HUES48 (cell line): ENCODE measurements around the gene SYT13.

Experiments used
- H3K27ac ChIP-seq: one replicate; pipeline ENCODE4 v1.7.0; 2013; ENCODE audit warnings: low read depth, low read length, inconsistent platforms
- H3K27me3 ChIP-seq: 2 replicates; pipeline ENCODE4 v1.6.1; 2013; ENCODE audit warnings: mild to moderate bottlenecking, low read length; ENCODE audit not compliant: control insufficient read depth, insufficient read depth
- H3K36me3 ChIP-seq: 2 replicates; pipeline ENCODE4 v1.6.1; 2013; ENCODE audit warnings: low read length; ENCODE audit not compliant: control insufficient read depth, insufficient read depth
- H3K4me1 ChIP-seq: 2 replicates; pipeline ENCODE4 v1.6.1; 2013; ENCODE audit warnings: mild to moderate bottlenecking, low read length; ENCODE audit not compliant: control insufficient read depth, insufficient read depth
- H3K4me3 ChIP-seq: 2 replicates; pipeline ENCODE4 v1.5.1; 2013; ENCODE audit warnings: mild to moderate bottlenecking, low read depth, low read length
- H3K9ac ChIP-seq: 2 replicates; pipeline ENCODE4 v1.6.1; 2013; ENCODE audit warnings: mild to moderate bottlenecking, low read depth, low read length, moderate library complexity
- H3K9me3 ChIP-seq: 2 replicates; pipeline ENCODE4 v1.6.1; 2013; ENCODE audit warnings: low read length; ENCODE audit not compliant: control insufficient read depth, insufficient read depth

SYT13 gene

DNA sequence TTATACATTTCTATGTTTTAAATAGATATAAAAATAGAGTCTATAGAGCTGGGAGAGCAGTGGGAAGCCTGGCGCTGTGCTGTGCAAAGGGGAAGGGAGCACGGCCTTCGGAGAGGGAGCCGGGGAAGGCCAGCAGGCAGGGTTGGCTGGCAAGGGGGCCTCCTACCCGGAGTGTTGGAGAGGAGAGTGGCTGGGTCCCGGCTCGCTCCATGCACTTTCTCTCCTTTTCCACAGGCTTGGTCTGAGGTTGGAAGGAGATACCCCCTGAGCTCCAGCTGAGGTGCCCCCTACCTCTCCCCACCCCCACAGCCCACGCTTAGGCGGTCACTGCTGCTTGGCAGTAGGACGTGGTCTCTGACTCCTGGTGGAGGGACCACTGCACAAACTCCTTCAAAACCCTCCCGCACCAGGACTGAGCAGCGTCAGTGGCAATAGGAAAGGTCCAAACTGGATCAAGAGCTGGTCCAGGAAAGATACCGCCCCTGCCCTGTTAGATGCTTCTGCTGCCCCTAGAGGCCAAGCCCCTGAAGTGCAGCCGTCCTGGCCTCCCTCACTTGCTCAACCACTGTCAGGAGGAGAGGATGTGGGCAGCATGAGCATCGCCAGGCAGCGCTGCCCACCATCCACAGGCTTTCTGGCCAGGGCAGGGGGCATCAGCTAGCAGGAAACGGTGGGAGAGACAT, 52.9 kb downstream of the SYT13 start:
- no peaks in the 10 kb centered on the region for H3K36me3 ChIP-seq
- H3K4me1 ChIP-seq = 0 out of 2 replicates have a peak, but pooled peaks cover 3% of the 10 kb centered on the region
- no peaks in the 10 kb centered on the region for H3K27me3 ChIP-seq
- H3K9ac ChIP-seq = no peak overlapping the region
- H3K9me3 ChIP-seq = no peaks in the 10 kb centered on the region
- no peak overlapping the region for H3K4me3 ChIP-seq
- H3K27ac ChIP-seq = no peak overlapping the region

DNA sequence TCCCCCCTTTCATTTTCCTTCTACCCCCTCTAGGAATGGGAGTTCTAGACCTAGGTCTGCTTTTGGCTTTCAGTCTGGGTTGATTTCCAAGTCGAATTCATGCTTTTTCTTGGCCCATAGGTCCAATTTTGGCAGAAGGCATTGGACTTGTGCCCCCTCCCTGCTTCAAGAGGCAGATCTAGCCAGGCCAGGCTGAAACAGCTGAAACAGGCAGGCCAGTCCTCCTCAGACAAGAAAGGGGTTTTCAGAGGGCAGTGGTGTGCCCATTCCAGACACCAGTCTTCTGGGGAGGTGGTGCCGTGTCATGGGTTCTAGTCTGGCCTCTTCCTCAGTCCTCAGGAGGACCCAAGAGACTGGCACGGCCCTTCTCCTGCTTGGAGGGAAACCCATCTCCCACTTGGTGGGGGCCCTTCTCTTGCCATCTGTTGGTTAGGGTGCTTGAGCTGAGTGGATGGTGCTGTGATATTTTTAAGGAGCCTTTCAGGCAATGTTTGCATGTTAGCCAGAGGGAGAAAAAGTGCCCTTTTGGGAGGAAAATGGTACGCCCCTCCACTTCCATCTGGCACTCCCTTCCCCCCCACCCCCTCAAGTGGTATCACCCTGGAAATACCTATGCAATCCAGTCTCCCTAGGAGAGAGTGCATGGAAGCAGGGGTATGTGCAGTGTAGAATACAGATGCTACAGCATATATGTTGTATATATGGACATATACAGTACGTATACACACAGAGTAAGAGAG, 53.6 kb downstream of the SYT13 start:
- H3K27ac ChIP-seq = no peak overlapping the region
- H3K27me3 ChIP-seq = no peaks in the 10 kb centered on the region
- no peaks in the 10 kb centered on the region for H3K9me3 ChIP-seq
- H3K4me1 ChIP-seq = 0 out of 2 replicates have a peak, but pooled peaks cover 3% of the 10 kb centered on the region
- no peak overlapping the region for H3K4me3 ChIP-seq
- no peak overlapping the region for H3K9ac ChIP-seq
- H3K36me3 ChIP-seq = peaks cover 4% of the 10 kb centered on the region; the same call in 1 of the 2 replicates

DNA sequence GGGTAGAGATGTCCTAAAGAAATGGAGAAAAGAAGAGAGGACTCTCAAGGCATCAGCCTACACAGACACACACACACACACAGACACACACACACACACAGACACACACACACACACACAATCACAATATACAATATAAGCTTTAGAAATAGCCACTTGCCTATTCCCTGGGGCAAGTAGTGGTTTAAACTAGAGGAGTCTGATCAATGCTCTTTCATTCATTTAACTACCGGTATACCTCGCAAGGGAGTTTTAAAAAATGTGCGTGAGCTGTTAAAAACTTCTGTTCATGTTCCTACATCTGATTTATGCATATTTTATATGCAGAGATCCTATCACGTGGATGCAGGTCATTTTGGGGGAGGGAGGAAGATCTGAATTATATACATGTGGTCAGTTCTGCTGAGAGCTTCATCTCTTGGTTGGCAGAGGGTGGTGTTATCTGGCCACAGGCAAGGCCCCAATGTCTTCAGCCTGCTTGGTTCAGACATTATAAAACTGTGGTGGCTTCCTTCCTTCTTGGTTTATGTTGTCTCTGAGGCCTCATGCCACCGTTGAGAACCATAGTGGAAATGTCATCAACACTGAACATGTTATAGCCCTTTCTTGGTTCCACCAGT, 56.6 kb downstream of the SYT13 start:
- Histone ChIP-seq H3K4me3 (no peak overlapping the region), H3K9ac (no peak overlapping the region), H3K4me1 (0 out of 2 replicates have a peak, but pooled peaks cover 3% of the 10 kb centered on the region), H3K27ac (no peak overlapping the region), H3K9me3 (no peaks in the 10 kb centered on the region), H3K36me3 (peaks cover 21% of the 10 kb centered on the region), H3K27me3 (no peaks in the 10 kb centered on the region)

DNA sequence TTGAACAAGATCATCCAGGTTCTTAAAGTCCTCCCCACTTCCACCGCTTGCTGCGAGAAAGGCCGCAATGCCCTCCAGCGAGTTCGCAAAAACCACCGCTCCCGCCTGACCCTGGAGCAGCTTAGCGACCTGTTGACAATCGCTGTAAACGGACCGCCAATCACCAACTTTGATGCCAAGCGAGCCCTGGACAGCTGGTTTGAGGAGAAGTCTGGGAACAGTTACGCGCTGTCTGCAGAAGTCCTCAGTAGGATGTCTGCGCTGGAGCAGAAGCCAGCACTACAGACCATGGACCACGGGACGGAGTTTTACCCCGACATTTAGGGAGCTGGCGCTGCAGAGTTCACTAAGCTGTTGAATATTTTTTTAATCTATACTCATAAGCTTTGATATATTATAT, 58.3 kb downstream of the SYT13 start:
- H3K27me3 ChIP-seq = no peaks in the 10 kb centered on the region
- no peak overlapping the region for H3K27ac ChIP-seq
- no peak overlapping the region for H3K4me3 ChIP-seq
- no peak overlapping the region for H3K9ac ChIP-seq
- H3K9me3 ChIP-seq = no peaks in the 10 kb centered on the region
- peaks cover 21% of the 10 kb centered on the region for H3K36me3 ChIP-seq
- H3K4me1 ChIP-seq = no peaks in the 10 kb centered on the region

DNA sequence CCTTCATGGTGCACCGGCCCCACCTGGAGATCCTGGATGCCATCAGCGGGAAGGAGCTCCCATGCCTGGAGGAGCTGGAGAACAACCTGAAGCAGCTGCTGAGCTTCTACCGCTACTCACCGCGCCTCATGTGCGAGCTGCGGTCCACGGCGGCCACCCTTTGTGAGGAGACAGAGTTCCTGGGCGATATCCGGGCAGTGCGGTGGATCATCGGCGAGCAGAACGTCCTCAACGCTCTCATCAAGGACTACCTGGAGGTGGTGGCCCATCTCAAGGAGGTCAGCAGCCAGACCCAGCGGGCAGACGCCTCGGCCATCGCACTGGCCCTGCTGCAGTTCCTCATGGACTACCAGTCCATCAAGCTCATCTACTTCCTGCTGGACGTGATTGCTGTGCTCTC, 59.2 kb downstream of the SYT13 start:
- Histone ChIP-seq H3K27ac (no peak overlapping the region), H3K9ac (no peak overlapping the region), H3K27me3 (no peaks in the 10 kb centered on the region), H3K36me3 (peaks cover 21% of the 10 kb centered on the region), H3K9me3 (no peaks in the 10 kb centered on the region), H3K4me3 (no peak overlapping the region), H3K4me1 (no peaks in the 10 kb centered on the region)

DNA sequence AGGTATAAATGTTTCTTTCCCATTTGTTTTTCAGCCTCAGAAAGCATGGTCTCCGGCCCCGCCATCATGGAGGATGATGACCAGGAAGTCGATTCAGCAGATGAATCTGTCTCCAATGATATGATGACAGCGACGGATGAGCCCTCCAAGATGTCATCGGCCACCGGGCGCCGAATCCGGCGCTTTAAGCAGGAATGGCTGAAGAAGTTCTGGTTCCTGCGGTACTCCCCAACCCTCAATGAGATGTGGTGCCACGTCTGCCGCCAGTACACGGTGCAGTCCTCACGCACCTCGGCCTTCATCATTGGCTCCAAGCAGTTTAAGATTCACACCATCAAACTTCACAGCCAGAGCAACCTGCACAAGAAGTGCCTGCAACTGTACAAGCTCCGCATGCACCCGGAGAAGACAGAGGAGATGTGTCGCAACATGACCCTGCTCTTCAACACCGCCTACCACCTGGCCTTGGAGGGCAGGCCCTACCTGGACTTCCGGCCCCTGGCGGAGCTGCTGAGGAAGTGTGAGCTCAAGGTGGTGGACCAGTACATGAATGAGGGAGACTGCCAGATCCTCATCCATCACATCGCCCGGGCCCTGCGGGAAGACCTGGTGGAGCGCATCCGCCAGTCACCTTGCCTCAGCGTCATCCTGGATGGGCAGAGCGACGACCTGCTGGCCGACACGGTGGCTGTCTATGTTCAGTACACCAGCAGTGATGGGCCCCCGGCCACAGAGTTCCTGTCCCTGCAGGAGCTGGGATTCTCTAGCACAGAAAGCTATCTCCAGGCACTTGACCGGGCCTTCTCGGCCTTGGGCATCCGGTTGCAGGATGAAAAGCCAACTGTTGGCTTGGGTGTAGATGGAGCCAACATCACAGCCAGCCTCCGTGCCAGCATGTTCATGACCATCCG, 59.9 kb downstream of the SYT13 start:
- H3K27ac ChIP-seq = no peak overlapping the region
- no peaks in the 10 kb centered on the region for H3K4me1 ChIP-seq
- no peaks in the 10 kb centered on the region for H3K27me3 ChIP-seq
- no peak overlapping the region for H3K9ac ChIP-seq
- H3K4me3 ChIP-seq = no peak overlapping the region
- H3K9me3 ChIP-seq = no peaks in the 10 kb centered on the region
- H3K36me3 ChIP-seq = peaks cover 21% of the 10 kb centered on the region

DNA sequence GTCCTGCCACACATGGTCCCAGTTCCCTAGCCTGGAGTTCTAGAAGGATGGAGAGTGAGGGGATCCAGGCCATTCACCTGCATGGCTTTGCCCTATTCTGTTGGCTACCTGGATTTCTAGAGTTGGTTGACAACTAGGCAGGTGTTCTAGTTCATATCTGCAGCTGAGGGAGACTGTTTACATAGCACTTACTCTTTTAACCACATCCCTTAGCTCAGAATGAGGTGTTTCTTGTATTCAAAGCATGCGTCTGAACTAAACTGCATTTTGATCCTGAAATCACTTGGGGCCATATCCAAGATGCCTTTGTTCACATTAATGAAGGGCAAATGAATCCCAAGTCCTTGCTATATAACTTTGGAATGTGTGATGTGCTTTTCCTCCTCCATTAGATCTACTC, 60.9 kb downstream of the SYT13 start:
- Histone ChIP-seq H3K27ac (no peak overlapping the region), H3K9me3 (no peaks in the 10 kb centered on the region), H3K27me3 (no peaks in the 10 kb centered on the region), H3K4me1 (no peaks in the 10 kb centered on the region), H3K4me3 (no peak overlapping the region), H3K36me3 (peaks cover 21% of the 10 kb centered on the region), H3K9ac (no peak overlapping the region)

DNA sequence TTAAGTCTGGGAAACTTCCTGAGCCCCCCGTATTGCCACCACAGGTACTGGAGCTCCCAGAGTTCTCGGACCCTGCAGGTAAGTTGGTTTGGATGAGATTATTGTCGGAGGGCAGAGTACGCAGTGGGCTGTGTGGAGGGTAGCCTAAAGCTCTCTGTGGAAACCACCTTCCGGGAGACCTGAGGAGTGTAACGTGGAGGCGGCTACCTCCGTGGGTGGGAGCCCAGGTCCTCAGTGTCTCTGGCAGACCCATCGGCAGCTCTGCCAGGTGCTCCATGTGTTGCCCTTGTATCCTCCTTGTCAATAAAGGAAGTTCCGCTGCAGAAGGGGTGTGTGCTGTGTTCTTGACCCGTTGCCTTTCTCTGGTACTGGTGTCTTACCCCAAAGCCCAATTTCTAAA, 61.4 kb downstream of the SYT13 start:
- no peak overlapping the region for H3K9ac ChIP-seq
- no peak overlapping the region for H3K27ac ChIP-seq
- peaks cover 23% of the 10 kb centered on the region for H3K36me3 ChIP-seq
- H3K4me1 ChIP-seq = no peaks in the 10 kb centered on the region
- no peaks in the 10 kb centered on the region for H3K9me3 ChIP-seq
- no peaks in the 10 kb centered on the region for H3K27me3 ChIP-seq
- no peak overlapping the region for H3K4me3 ChIP-seq

DNA sequence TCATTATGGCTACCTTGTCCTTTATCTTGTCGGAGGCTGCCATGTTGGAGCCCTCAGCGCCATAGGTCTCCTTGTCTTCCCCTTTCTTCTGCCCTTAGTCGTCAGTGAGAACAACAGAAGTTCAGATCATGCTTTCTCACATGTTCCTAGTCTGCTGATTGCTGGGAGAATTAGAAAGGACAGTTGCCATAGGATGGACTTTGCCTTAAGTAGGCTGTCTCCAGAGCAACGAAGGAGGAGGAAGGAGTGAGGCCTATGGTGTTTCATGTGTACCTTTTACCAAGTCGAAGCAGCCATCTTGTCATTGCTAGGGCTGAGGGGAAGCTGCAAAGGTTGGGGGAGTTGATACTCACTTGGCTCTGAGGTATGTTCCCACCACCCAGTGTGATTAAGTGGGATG, 62.6 kb downstream of the SYT13 start:
- H3K27me3 ChIP-seq = no peaks in the 10 kb centered on the region
- H3K4me1 ChIP-seq = no peaks in the 10 kb centered on the region
- H3K4me3 ChIP-seq = no peak overlapping the region
- H3K9me3 ChIP-seq = no peaks in the 10 kb centered on the region
- no peak overlapping the region for H3K9ac ChIP-seq
- peaks cover 25% of the 10 kb centered on the region for H3K36me3 ChIP-seq
- H3K27ac ChIP-seq = no peak overlapping the region

DNA sequence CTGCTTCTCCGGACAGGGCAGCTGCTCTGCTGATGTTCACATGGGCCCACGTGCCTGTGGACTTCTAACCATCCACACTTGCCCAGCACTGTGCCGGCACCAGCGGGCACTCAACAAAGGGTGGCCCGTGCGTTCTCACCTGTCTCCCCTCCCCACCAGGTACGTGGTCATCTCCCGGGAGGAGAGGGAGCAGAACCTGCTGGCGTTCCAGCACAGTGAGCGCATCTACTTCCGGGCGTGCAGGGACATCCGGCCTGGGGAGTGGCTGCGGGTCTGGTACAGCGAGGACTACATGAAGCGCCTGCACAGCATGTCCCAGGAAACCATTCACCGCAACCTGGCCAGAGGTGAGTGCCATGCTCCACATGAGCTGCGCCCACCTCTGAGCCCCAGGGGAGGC, 66.7 kb downstream of the SYT13 start:
- H3K4me1 ChIP-seq = no peaks in the 10 kb centered on the region
- peaks cover 4% of the 10 kb centered on the region; the same call in 1 of the 2 replicates for H3K36me3 ChIP-seq
- no peak overlapping the region for H3K27ac ChIP-seq
- no peaks in the 10 kb centered on the region for H3K9me3 ChIP-seq
- no peak overlapping the region for H3K9ac ChIP-seq
- no peak overlapping the region for H3K4me3 ChIP-seq
- no peaks in the 10 kb centered on the region for H3K27me3 ChIP-seq
